Measurements from ENCODE around the gene SRSF12. TPM values are rescaled to one million over a fixed set of nuclear protein-coding genes. Genes with fewer than 3 reads are reported as not detected.

Gene SRSF12
- total RNA-seq, 2 donors from 2014 or later = 9.2 to 17.8 TPM

- no peak for TF ChIP-seq CTCF (conservative IDR thresholded peaks at IDR 0.05)
- H3K27ac Mint-ChIP-seq = no peak overlapping the region
- Histone ChIP-seq H3K4me3 (ENCODE audit: low read length) (no peak overlapping the region), H3K27me3 (ENCODE audit: control insufficient read depth, insufficient read depth, low read length, poor library complexity, severe bottlenecking) (peaks cover 13% of the 10 kb centered on the region), H3K27ac (ENCODE audit: low read depth, low read length) (no peak overlapping the region), H3K9me3 (ENCODE audit: control insufficient read depth, low read length) (no peaks in the 10 kb centered on the region), H3K36me3 (ENCODE audit: control insufficient read depth, insufficient read depth, low read length) (no peaks in the 10 kb centered on the region), H3K4me1 (ENCODE audit: control insufficient read depth, insufficient read depth, low read length) (no peaks in the 10 kb centered on the region), H3K9ac (ENCODE audit: extremely low read depth, low read length, poor library complexity, severe bottlenecking) (no peak overlapping the region)
- H3K9me3 Mint-ChIP-seq = peaks cover 3% of the 10 kb centered on the region
- no peaks in the 10 kb centered on the region for H3K36me3 Mint-ChIP-seq (ENCODE audit: low read depth)
- H3K4me3 Mint-ChIP-seq = no peak overlapping the region
- DNase-seq = no peak
- peaks cover 33% of the 10 kb centered on the region for H3K27me3 Mint-ChIP-seq (ENCODE audit: insufficient read depth)
- peaks cover 2% of the 10 kb centered on the region for H3K4me1 Mint-ChIP-seq
- WGBS, 2 experiments (ENCODE audit: insufficient coverage in 1 of 2, insufficient read length in 1 of 2) = 100% methylated on average over 1 of the region's 1 CpG
These were observed 4.1 kb upstream of the SRSF12 start for GRCh38 chr6:89121934-89122333.

GRCh38 chr6:89120371-89120770 is 2.5 kb upstream of the SRSF12 start:
- H3K36me3 Mint-ChIP-seq (ENCODE audit: low read depth) = no peaks in the 10 kb centered on the region
- H3K27me3 Mint-ChIP-seq (ENCODE audit: insufficient read depth) = peaks cover 42% of the 10 kb centered on the region
- no peaks in the 10 kb centered on the region for H3K9me3 ChIP-seq (ENCODE audit: control insufficient read depth, low read length)
- no peak overlapping the region for H3K27ac ChIP-seq (ENCODE audit: low read depth, low read length)
- no peak overlapping the region for H3K4me3 Mint-ChIP-seq
- no peak overlapping the region for H3K4me3 ChIP-seq (ENCODE audit: low read length)
- H3K27ac Mint-ChIP-seq = no peak overlapping the region
- no peaks in the 10 kb centered on the region for H3K36me3 ChIP-seq (ENCODE audit: control insufficient read depth, insufficient read depth, low read length)
- WGBS, 2 experiments (ENCODE audit: insufficient coverage in 1 of 2, insufficient read length in 1 of 2) = 93 to 100% methylated on average over 1 to 4 of the region's 4 CpGs
- H3K9ac ChIP-seq (ENCODE audit: extremely low read depth, low read length, poor library complexity, severe bottlenecking) = no peak overlapping the region
- TF ChIP-seq CTCF (conservative IDR thresholded peaks at IDR 0.05) = no peak
- H3K27me3 ChIP-seq (ENCODE audit: control insufficient read depth, insufficient read depth, low read length, poor library complexity, severe bottlenecking) = peaks cover 13% of the 10 kb centered on the region
- no peak for DNase-seq
- no peaks in the 10 kb centered on the region for H3K4me1 ChIP-seq (ENCODE audit: control insufficient read depth, insufficient read depth, low read length)
- peaks cover 5% of the 10 kb centered on the region for H3K4me1 Mint-ChIP-seq
- H3K9me3 Mint-ChIP-seq = no peaks in the 10 kb centered on the region

- Histone ChIP-seq H3K27me3 (ENCODE audit: control insufficient read depth, insufficient read depth, low read length, poor library complexity, severe bottlenecking) (peaks cover 13% of the 10 kb centered on the region), H3K4me3 (ENCODE audit: low read length) (no peak overlapping the region), H3K27ac (ENCODE audit: low read depth, low read length) (no peak overlapping the region), H3K36me3 (ENCODE audit: control insufficient read depth, insufficient read depth, low read length) (no peaks in the 10 kb centered on the region), H3K4me1 (ENCODE audit: control insufficient read depth, insufficient read depth, low read length) (no peaks in the 10 kb centered on the region), H3K9ac (ENCODE audit: extremely low read depth, low read length, poor library complexity, severe bottlenecking) (no peak overlapping the region), H3K9me3 (ENCODE audit: control insufficient read depth, low read length) (no peaks in the 10 kb centered on the region)
- 82 to 84% methylated on average over 6 to 8 of the region's 8 CpGs for WGBS, 2 experiments (ENCODE audit: insufficient coverage in 1 of 2, insufficient read length in 1 of 2)
- H3K4me3 Mint-ChIP-seq = peak overlapping the region; percentile 73
- H3K27ac Mint-ChIP-seq = no peak overlapping the region
- H3K4me1 Mint-ChIP-seq = peaks cover 5% of the 10 kb centered on the region
- H3K36me3 Mint-ChIP-seq (ENCODE audit: low read depth) = no peaks in the 10 kb centered on the region
- H3K27me3 Mint-ChIP-seq (ENCODE audit: insufficient read depth) = peaks cover 40% of the 10 kb centered on the region
- TF ChIP-seq CTCF (conservative IDR thresholded peaks at IDR 0.05) = no peak
- H3K9me3 Mint-ChIP-seq = no peaks in the 10 kb centered on the region
- peak; percentile 47 for DNase-seq
These were observed 1.1 kb upstream of the SRSF12 start for GRCh38 chr6:89118931-89119330.

All from endodermal cell (in vitro differentiated cells).